RPMI7951 (cell line): ENCODE measurements around the gene PDSS2. TPM values are rescaled to one million over a fixed set of nuclear protein-coding genes. Genes with fewer than 3 reads are reported as not detected.
"Not testable (repeated sequence)": the region's sequence is repeated elsewhere in the genome, so short reads cannot be mapped to it uniquely, and the experiment has no call there.

Experiments
- DNase-seq: peaks from one replicate; pipeline ENCODE4 v3.0.0-alpha.2; 2012; ENCODE audit warnings: low read depth
- total RNA-seq: library from RNA; depleted of rRNA; stranded (reverse); fragments of >200 nt; shearing (Covaris generic); gene quantifications from 2 replicates; pipeline ENCODE4 v1.2.3, GENCODE V29; 2014; rRNA removed

The PDSS2 gene
- total RNA-seq, 1 experiment from 2014 or later = 20.2 TPM

GRCh38 chr6:107121266-107121665, 338.1 kb downstream of the PDSS2 start:
- DNase-seq = no peak

DNA sequence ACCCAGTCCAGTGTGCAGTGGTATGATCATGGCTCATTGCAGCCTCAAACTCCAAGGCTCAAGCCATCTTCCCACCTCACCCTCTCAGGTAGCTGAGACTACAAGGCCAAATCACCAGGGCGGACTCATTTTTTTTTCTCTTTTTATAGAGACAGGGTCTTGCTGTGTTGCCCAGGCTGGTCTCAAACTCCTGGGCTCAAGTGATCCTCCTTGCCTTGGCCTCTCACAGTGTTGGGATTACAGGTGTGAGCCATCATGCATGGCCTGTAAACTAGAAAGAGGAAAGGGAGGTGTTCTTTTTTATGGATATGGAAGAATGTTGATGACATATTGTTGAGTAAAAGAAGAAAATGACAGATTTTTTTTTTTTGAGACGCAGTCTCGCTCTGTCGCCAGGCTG, 339.0 kb downstream of the PDSS2 start:
- DNase-seq = no peak

DNA sequence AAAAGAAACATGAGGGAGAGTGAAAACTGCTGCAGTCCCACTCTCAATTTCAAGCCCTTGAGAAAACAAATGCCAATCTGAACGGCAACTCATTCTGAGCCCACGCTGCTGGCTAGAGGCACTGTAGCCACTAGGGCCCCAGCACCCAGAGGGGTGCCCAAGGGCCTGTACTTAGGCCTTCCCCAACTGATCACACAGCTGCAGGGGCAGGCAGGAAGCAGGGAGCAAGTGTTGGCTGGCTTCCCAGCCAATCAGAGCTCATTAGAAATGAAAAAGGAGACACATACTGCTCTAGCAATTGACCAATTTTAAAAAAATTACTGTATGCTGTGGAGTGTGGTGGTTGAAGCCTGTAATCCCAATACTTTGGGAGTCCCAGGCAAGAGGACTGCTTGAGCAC, 340.4 kb downstream of the PDSS2 start:
- DNase-seq = no peak

DNA sequence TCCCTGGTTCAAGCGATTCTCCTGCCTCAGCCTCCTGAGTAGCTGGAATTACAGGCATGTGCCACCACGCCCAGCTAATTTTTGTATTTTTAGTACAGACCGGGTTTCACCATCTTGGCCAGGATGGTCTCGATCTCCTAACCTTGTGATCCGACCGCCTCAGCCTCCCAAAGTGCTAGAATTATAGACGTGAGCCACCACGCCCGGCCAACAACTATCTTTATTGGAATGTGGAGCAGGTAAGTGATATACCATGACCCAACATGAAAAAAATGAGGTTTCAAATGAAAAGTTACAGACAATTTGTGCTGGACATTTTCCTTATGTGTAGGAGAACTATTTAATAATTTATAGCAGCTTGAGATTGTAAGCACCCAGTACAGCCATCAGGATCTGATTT, 340.8 kb downstream of the PDSS2 start:
- DNase-seq = not testable (repeated sequence)

DNA sequence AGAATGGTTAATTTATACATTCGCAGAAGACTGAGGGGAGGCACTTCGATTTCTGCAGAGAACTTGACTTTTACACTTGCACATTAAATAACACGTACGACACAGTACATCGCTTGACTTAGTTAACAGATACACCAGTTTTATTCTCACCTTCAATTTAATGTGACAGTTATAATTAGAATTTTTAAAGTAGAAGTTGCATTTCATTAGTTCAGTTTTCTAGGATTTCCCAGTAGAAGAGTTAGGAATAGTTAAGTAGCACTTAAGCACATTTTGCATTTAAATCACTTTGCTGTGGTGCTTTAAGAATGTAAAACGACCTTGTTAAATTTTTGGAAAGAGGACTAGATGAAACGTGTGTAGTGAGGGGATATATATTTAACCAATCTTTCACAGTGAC, 342.4 kb downstream of the PDSS2 start:
- no peak for DNase-seq

- DNase-seq = no peak
These were observed 343.0 kb downstream of the PDSS2 start for GRCh38 chr6:107116328-107116892.

DNA sequence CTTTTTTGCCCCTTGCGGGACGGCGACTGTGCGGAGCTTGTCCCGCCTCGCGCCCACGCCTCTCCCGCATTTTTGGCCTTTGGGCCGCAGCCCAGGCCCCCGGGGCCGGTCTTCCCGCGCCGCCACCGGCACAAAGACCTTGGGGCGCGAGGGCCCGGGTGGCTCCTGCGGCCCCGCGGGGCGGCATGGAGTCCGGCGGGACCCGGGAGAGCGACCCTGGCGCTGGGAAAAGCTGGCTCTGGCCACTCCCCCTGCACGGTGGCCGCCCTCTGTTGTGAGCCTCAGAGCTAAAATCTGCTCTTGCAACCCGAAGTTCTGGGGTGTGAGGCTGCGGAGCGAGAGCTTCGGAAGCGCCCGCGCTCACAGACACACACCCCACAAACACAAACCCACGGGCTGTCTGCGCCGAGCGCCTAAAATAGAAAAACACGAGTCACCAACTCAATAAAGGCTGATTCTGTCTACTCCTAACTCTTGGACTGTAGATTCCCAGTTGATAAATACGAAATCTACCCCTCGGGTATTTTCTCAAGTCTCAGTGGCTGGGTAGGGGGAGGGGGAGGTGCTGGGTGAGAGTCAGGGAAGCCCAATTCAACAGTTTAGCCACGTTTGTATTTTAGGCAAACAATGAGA, 343.6 kb downstream of the PDSS2 start:
- peak; percentile 34 for DNase-seq

DNA sequence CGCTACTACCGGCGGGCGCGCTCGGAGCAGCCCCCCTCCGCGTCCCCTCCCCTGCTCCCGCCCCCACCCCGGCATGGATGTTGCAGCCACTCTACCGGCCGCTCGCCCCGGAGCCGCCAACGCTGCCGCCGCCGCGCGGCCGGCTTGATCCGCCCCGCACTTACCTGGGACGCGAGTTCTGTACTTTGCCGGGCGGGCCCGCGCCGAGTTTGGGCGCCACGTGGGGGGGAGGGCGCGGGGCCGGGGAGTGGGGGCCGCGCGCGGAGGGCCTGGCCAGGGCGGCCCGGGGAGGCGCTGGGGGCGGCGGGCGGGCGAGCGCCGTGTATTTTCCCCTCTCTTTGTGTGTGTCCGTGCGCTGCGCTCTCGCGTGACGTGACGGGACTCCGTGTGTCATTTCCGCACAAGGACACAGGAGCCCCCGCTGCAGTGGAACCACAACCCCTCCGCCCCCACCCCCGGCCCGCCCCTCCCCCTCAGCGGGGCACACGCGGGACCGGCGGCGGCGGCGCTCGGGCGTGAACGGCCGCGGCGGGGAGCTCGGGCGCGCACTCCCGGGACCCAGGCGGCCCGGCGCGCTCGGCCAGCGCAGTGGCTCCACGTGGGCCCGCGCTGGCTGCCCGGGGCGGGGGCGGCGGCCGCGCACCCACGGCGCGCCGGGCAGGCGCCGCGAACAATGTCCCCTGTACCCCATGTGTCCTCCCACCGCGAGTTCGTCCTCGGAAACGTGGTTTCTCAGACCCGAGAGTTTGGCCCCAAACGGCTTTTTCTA, 344.3 kb downstream of the PDSS2 start, which contains the start of gene BEND3:
Gene BEND3, minus strand, starts transcription at position 590 of the 769 bp plus-strand sequence. CDS start 16,230 bp downstream, outside the sequence.
- DNase-seq = no peak

GRCh38 chr6:107114213-107114925, 345.0 kb downstream of the PDSS2 start:
- peak; percentile 86 for DNase-seq

GRCh38 chr6:107110200-107110599, 349.2 kb downstream of the PDSS2 start:
- no peak for DNase-seq

GRCh38 chr6:107108201-107108890, 351.0 kb downstream of the PDSS2 start:
- no peak for DNase-seq

- no peak for DNase-seq
These were observed 351.6 kb downstream of the PDSS2 start for GRCh38 chr6:107107791-107108190.

DNA sequence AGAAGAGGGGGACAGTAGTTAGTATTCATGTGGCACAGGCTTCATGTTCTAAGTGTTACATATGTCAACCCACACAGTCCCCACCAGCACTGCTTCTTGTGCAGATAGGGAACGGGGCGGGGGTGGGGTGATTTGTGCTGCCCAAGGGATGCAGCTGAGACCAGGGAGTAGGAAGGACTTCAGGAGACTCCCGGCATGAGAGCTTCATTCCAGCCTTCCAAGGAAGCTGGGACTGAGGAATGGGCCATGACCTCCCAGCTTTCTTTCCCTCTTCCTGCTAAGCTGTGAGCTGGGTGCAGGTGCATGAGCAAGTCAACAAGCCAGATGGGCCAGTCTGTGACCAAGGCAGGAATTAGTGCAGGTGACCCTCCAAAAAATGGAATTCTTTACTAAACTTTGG, 353.2 kb downstream of the PDSS2 start:
- no peak for DNase-seq

DNA sequence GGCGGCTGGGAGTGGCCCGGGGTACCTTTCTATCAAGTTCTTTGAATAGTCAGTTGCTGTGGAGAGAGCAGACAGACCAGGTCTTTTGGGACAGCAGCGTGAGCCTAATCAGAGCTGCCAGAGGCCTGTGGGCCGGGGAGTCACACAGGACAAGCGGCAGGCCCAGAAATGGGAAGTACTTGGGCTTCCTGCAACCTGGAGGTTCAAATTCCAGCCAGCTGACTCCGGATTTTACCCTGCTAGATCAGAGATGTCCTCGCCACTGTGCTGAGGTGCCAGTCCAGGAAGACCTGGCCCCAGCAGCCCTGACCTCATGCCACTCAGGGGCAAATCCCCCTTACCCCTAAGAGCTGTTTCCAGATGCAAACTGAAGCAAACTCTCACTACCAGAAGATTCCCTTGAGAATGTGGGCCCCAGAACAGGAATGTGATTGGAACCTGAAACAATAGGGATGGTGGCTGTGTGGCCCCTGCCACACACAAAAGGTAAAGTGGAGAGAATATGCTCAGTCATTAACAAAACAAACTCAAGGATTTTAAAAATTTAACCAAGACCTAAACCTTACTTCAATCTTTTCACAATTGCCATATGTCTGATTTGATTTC, 353.8 kb downstream of the PDSS2 start:
- DNase-seq = no peak

GRCh38 chr6:107103082-107103481, 356.3 kb downstream of the PDSS2 start:
- DNase-seq = no peak

Other genes starting within 250 kb of the PDSS2 start
- gene SOBP, start 30.6 kb upstream of the PDSS2 start, total RNA-seq = 0.49 and 0.60 TPM in 2 replicates